ENCODE data around the gene CYTH1.
A peak's percentile ranks its signal among the peaks of the same experiment; 100 is the strongest.

Gene CYTH1

GRCh38 chr17:78781893-78782304 lies at the start of gene CYTH1:
CYTH1 (minus strand) TSS chr17:78782273; CDS start chr17:78782223, 50 bp downstream.
- no peak for DNase-seq (ENCODE audit: low read depth, low spot score)

GRCh38 chr17:78829477-78829876 lies 47.4 kb upstream of the CYTH1 start:
- H3K9ac ChIP-seq (ENCODE audit: insufficient read length, low read depth): no peak overlapping the region
- H3K4me3 ChIP-seq (ENCODE audit: insufficient read length, low read depth): no peak overlapping the region
- peaks cover 96% of the 10 kb centered on the region for H3K36me3 ChIP-seq (ENCODE audit: insufficient read depth, insufficient read length, low read length)
- H3K9me3 ChIP-seq (ENCODE audit: insufficient read depth, low read length): no peaks in the 10 kb centered on the region
- no peak for TF ChIP-seq YY1 (IDR thresholded peaks at IDR 0.05; ENCODE audit: insufficient read depth, insufficient read length)
- no peak for TF ChIP-seq SUZ12 (IDR thresholded peaks at IDR 0.05; ENCODE audit: extremely low read depth, insufficient read depth, insufficient read length)
- no peak for TF ChIP-seq ZNF274 (IDR thresholded peaks at IDR 0.05; ENCODE audit: low read depth, low read length)
- DNase-seq (ENCODE audit: low read depth, low spot score): no peak
- H3K27me3 ChIP-seq (ENCODE audit: insufficient read depth, insufficient read length): no peaks in the 10 kb centered on the region
- H3K4me1 ChIP-seq (ENCODE audit: insufficient read depth, insufficient read length): no peaks in the 10 kb centered on the region

More at GRCh38 chr17:78781893-78782304, at the start of gene CYTH1:
- no peak for TF ChIP-seq SUZ12 (IDR thresholded peaks at IDR 0.05; ENCODE audit: extremely low read depth, insufficient read depth, insufficient read length)
- TF ChIP-seq YY1 (IDR thresholded peaks at IDR 0.05; ENCODE audit: insufficient read depth, insufficient read length): no peak
- no peak for TF ChIP-seq ZNF274 (IDR thresholded peaks at IDR 0.05; ENCODE audit: low read depth, low read length)
- H3K4me1 ChIP-seq (ENCODE audit: insufficient read depth, insufficient read length): peaks cover 9% of the 10 kb centered on the region
- H3K27me3 ChIP-seq (ENCODE audit: insufficient read depth, insufficient read length): no peaks in the 10 kb centered on the region
- H3K36me3 ChIP-seq (ENCODE audit: insufficient read depth, insufficient read length, low read length): no peaks in the 10 kb centered on the region
- peak within 1 kb of the TSS; percentile 78 for H3K4me3 ChIP-seq (ENCODE audit: insufficient read length, low read depth)
- H3K9me3 ChIP-seq (ENCODE audit: insufficient read depth, low read length): no peaks in the 10 kb centered on the region
- peak within 1 kb of the TSS; percentile 88 for H3K9ac ChIP-seq (ENCODE audit: insufficient read length, low read depth)

- H3K4me1 ChIP-seq (ENCODE audit: insufficient read depth, insufficient read length): no peaks in the 10 kb centered on the region
- DNase-seq (ENCODE audit: low read depth, low spot score): no peak
- H3K36me3 ChIP-seq (ENCODE audit: insufficient read depth, insufficient read length, low read length): peaks cover 96% of the 10 kb centered on the region
- H3K9me3 ChIP-seq (ENCODE audit: insufficient read depth, low read length): no peaks in the 10 kb centered on the region
- H3K27me3 ChIP-seq (ENCODE audit: insufficient read depth, insufficient read length): no peaks in the 10 kb centered on the region
- H3K4me3 ChIP-seq (ENCODE audit: insufficient read length, low read depth): no peak overlapping the region
- TF ChIP-seq SUZ12 (IDR thresholded peaks at IDR 0.05; ENCODE audit: extremely low read depth, insufficient read depth, insufficient read length) (no peak), ZNF274 (IDR thresholded peaks at IDR 0.05; ENCODE audit: low read depth, low read length) (no peak), YY1 (IDR thresholded peaks at IDR 0.05; ENCODE audit: insufficient read depth, insufficient read length) (no peak)
- no peak overlapping the region for H3K9ac ChIP-seq (ENCODE audit: insufficient read length, low read depth)
Observed at GRCh38 chr17:78828470-78829185, 46.6 kb upstream of the CYTH1 start.

GRCh38 chr17:78826836-78827509 lies 44.9 kb upstream of the CYTH1 start:
- Histone ChIP-seq H3K9ac (ENCODE audit: insufficient read length, low read depth) (no peak overlapping the region), H3K36me3 (ENCODE audit: insufficient read depth, insufficient read length, low read length) (peaks cover 94% of the 10 kb centered on the region), H3K9me3 (ENCODE audit: insufficient read depth, low read length) (no peaks in the 10 kb centered on the region), H3K27me3 (ENCODE audit: insufficient read depth, insufficient read length) (no peaks in the 10 kb centered on the region), H3K4me1 (ENCODE audit: insufficient read depth, insufficient read length) (peaks cover 5% of the 10 kb centered on the region), H3K4me3 (ENCODE audit: insufficient read length, low read depth) (no peak overlapping the region)
- TF ChIP-seq YY1 (IDR thresholded peaks at IDR 0.05; ENCODE audit: insufficient read depth, insufficient read length): no peak
- TF ChIP-seq SUZ12 (IDR thresholded peaks at IDR 0.05; ENCODE audit: extremely low read depth, insufficient read depth, insufficient read length): no peak
- no peak for TF ChIP-seq ZNF274 (IDR thresholded peaks at IDR 0.05; ENCODE audit: low read depth, low read length)
- no peak for DNase-seq (ENCODE audit: low read depth, low spot score)

GRCh38 chr17:78826421-78826820 lies 44.3 kb upstream of the CYTH1 start:
- Histone ChIP-seq H3K27me3 (ENCODE audit: insufficient read depth, insufficient read length) (no peaks in the 10 kb centered on the region), H3K9ac (ENCODE audit: insufficient read length, low read depth) (no peak overlapping the region), H3K36me3 (ENCODE audit: insufficient read depth, insufficient read length, low read length) (peaks cover 94% of the 10 kb centered on the region), H3K4me3 (ENCODE audit: insufficient read length, low read depth) (no peak overlapping the region), H3K4me1 (ENCODE audit: insufficient read depth, insufficient read length) (peaks cover 5% of the 10 kb centered on the region), H3K9me3 (ENCODE audit: insufficient read depth, low read length) (no peaks in the 10 kb centered on the region)
- DNase-seq (ENCODE audit: low read depth, low spot score): no peak
- no peak for TF ChIP-seq ZNF274 (IDR thresholded peaks at IDR 0.05; ENCODE audit: low read depth, low read length)
- no peak for TF ChIP-seq SUZ12 (IDR thresholded peaks at IDR 0.05; ENCODE audit: extremely low read depth, insufficient read depth, insufficient read length)
- TF ChIP-seq YY1 (IDR thresholded peaks at IDR 0.05; ENCODE audit: insufficient read depth, insufficient read length): no peak

- Histone ChIP-seq H3K4me1 (ENCODE audit: insufficient read depth, insufficient read length) (peaks cover 5% of the 10 kb centered on the region), H3K36me3 (ENCODE audit: insufficient read depth, insufficient read length, low read length) (peaks cover 95% of the 10 kb centered on the region), H3K27me3 (ENCODE audit: insufficient read depth, insufficient read length) (no peaks in the 10 kb centered on the region), H3K9me3 (ENCODE audit: insufficient read depth, low read length) (no peaks in the 10 kb centered on the region), H3K9ac (ENCODE audit: insufficient read length, low read depth) (no peak overlapping the region), H3K4me3 (ENCODE audit: insufficient read length, low read depth) (no peak overlapping the region)
- no peak for DNase-seq (ENCODE audit: low read depth, low spot score)
- TF ChIP-seq ZNF274 (IDR thresholded peaks at IDR 0.05; ENCODE audit: low read depth, low read length) (no peak), SUZ12 (IDR thresholded peaks at IDR 0.05; ENCODE audit: extremely low read depth, insufficient read depth, insufficient read length) (no peak), YY1 (IDR thresholded peaks at IDR 0.05; ENCODE audit: insufficient read depth, insufficient read length) (no peak)
Observed at GRCh38 chr17:78825696-78826095, 43.6 kb upstream of the CYTH1 start.

- no peaks in the 10 kb centered on the region for H3K27me3 ChIP-seq (ENCODE audit: insufficient read depth, insufficient read length)
- peaks cover 5% of the 10 kb centered on the region for H3K4me1 ChIP-seq (ENCODE audit: insufficient read depth, insufficient read length)
- H3K36me3 ChIP-seq (ENCODE audit: insufficient read depth, insufficient read length, low read length): peaks cover 96% of the 10 kb centered on the region
- H3K9ac ChIP-seq (ENCODE audit: insufficient read length, low read depth): no peak overlapping the region
- no peak for DNase-seq (ENCODE audit: low read depth, low spot score)
- no peak overlapping the region for H3K4me3 ChIP-seq (ENCODE audit: insufficient read length, low read depth)
- no peaks in the 10 kb centered on the region for H3K9me3 ChIP-seq (ENCODE audit: insufficient read depth, low read length)
- TF ChIP-seq ZNF274 (IDR thresholded peaks at IDR 0.05; ENCODE audit: low read depth, low read length) (no peak), YY1 (IDR thresholded peaks at IDR 0.05; ENCODE audit: insufficient read depth, insufficient read length) (no peak), SUZ12 (IDR thresholded peaks at IDR 0.05; ENCODE audit: extremely low read depth, insufficient read depth, insufficient read length) (no peak)
Observed at GRCh38 chr17:78824240-78824639, 42.2 kb upstream of the CYTH1 start.
